NCI-H2081 (cell line): ENCODE measurements around the gene PALD1.
A peak's percentile ranks its signal among the peaks of the same experiment; 100 is the strongest.

Source experiments
- DNase-seq, 2 experiments: peaks; one replicate each; lab custom pipeline; 2025; lab: John Stamatoyannopoulos, UW

Gene PALD1

GRCh38 chr10:70557876-70558275 lies 79.3 kb downstream of the PALD1 start:
- no peak for DNase-seq

GRCh38 chr10:70558295-70558694 lies 79.7 kb downstream of the PALD1 start:
- no peak for DNase-seq

GRCh38 chr10:70558871-70559810 lies 80.6 kb downstream of the PALD1 start:
- no peak for DNase-seq

- no peak for DNase-seq
Measured at GRCh38 chr10:70559861-70560260, 81.3 kb downstream of the PALD1 start.

GRCh38 chr10:70560511-70560941 lies 82.0 kb downstream of the PALD1 start:
- DNase-seq: no peak

GRCh38 chr10:70561070-70561469 lies 82.5 kb downstream of the PALD1 start:
- peak in 1 of 2 experiments; percentile 23 for DNase-seq

- DNase-seq: no peak
Measured at GRCh38 chr10:70561558-70561957, 83.0 kb downstream of the PALD1 start.

GRCh38 chr10:70562036-70562755 lies 83.6 kb downstream of the PALD1 start:
- no peak for DNase-seq

- DNase-seq: no peak
Measured at GRCh38 chr10:70563230-70563629, 84.7 kb downstream of the PALD1 start.

GRCh38 chr10:70564113-70564725 lies 85.7 kb downstream of the PALD1 start:
- DNase-seq: no peak

- DNase-seq: no peak
Measured at GRCh38 chr10:70564901-70565351, 86.4 kb downstream of the PALD1 start.

GRCh38 chr10:70565556-70566514 lies 87.3 kb downstream of the PALD1 start:
- DNase-seq: no peak

- DNase-seq: no peak
Measured at GRCh38 chr10:70566515-70567290, 88.1 kb downstream of the PALD1 start.

- peak in 1 of 2 experiments; percentile 47 for DNase-seq
Measured at GRCh38 chr10:70567603-70568002, 89.0 kb downstream of the PALD1 start.

- DNase-seq: no peak
Measured at GRCh38 chr10:70568113-70568512, 89.5 kb downstream of the PALD1 start.

GRCh38 chr10:70568781-70569495 lies 90.4 kb downstream of the PALD1 start:
- no peak for DNase-seq

- no peak for DNase-seq
Measured at GRCh38 chr10:70571236-70571635, 92.7 kb downstream of the PALD1 start.

GRCh38 chr10:70571636-70572439 lies 93.3 kb downstream of the PALD1 start:
- DNase-seq: no peak
